DND-41 (cell line): ENCODE measurements around the gene TSHR.

Source experiments
- ATAC-seq: fragments of 200-7000 bp; cut with Tn5 transposase; 3 replicates; pipeline ENCODE4 v1.9.1; 2021; ENCODE audit warnings: low read depth; ENCODE audit not compliant: insufficient read depth
- DNase-seq: peaks from one replicate; pipeline ENCODE4 v3.0.0-alpha.2; 2020
- H2AFZ ChIP-seq: 2 replicates; pipeline ENCODE4 v1.6.0; 2012; ENCODE audit warnings: low read depth, low read length
- H3K27ac ChIP-seq: 2 replicates; pipeline ENCODE4 v1.5.1; 2012; ENCODE audit warnings: low read length, inconsistent platforms
- H3K27me3 ChIP-seq: fragments of 200-600 bp; sonication (generic); 2 replicates; pipeline ENCODE4 v1.6.0; 2012; ENCODE audit warnings: low read length, mild to moderate bottlenecking, inconsistent platforms; ENCODE audit not compliant: insufficient read depth, poor library complexity
- H3K36me3 ChIP-seq: 2 replicates; pipeline ENCODE4 v1.5.1; 2012; ENCODE audit warnings: low read length, inconsistent platforms; ENCODE audit not compliant: insufficient read depth
- H3K4me1 ChIP-seq: 2 replicates; pipeline ENCODE4 v1.5.1; 2012; ENCODE audit warnings: mild to moderate bottlenecking, low read length; ENCODE audit not compliant: insufficient read depth
- H3K4me2 ChIP-seq: 2 replicates; pipeline ENCODE4 v1.6.0; 2012; ENCODE audit warnings: mild to moderate bottlenecking, moderate library complexity, low read length, inconsistent platforms; ENCODE audit not compliant: insufficient read depth
- H3K4me3 ChIP-seq, 2 experiments: fragments of 200-600 bp in 1 of 2; shearing (Covaris generic) in 1 of 2; 2 replicates each; pipeline ENCODE4 v1.5.1; 2012 to 2016; ENCODE audit warnings: inconsistent platforms in 2 of 2, low read length in 2 of 2, mild to moderate bottlenecking in 2 of 2, low read depth in 1 of 2, moderate library complexity in 1 of 2
- H3K79me2 ChIP-seq: 2 replicates; pipeline ENCODE4 v1.6.0; 2012; ENCODE audit warnings: low read length, inconsistent platforms; ENCODE audit not compliant: insufficient read depth
- H3K9ac ChIP-seq: 2 replicates; pipeline ENCODE4 v1.6.0; 2012; ENCODE audit warnings: low read depth, mild to moderate bottlenecking, inconsistent platforms, low read length, moderate library complexity
- H3K9me3 ChIP-seq: 2 replicates; pipeline ENCODE4 v1.5.1; 2012; ENCODE audit warnings: low read length, moderate library complexity, mild to moderate bottlenecking, inconsistent platforms; ENCODE audit not compliant: insufficient read depth, severe bottlenecking
- H4K20me1 ChIP-seq: 2 replicates; pipeline ENCODE4 v1.6.0; 2012; ENCODE audit warnings: low read length; ENCODE audit not compliant: insufficient read depth
- EZH2 ChIP-seq: IDR thresholded peaks from 3 replicates; pipeline ENCODE4 v1.6.1; 2012; ENCODE audit warnings: borderline replicate concordance, low read depth, mild to moderate bottlenecking, moderate library complexity, low read length, inconsistent platforms; ENCODE audit not compliant: severe bottlenecking
- TF ChIP-seq, protein P1 (sequence below): IDR thresholded peaks from 2 replicates; pipeline ENCODE4 v1.5.1; 2012; ENCODE audit warnings: borderline replicate concordance, low read length, moderate library complexity, mild to moderate bottlenecking; ENCODE audit not compliant: poor library complexity, severe bottlenecking; ENCODE audit errors: extremely low read depth

Gene TSHR

DNA sequence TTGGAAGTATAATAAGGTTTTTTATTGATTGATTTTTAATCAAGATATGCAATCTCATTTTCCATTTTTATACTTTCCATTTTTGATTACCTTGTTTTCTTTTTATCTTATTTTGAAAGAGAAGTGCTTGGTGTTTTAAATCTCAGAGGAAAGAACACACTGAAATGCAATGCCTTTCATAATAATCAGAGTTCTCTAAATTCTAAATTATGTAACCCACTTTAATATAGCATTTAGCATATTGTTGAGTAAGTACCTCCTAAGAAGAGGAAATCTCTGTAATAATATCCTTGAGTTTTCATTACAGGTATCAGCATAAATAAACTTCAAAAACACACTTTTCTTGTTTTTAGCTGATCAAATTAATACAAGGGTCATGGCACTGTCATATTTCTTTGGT is 168.4 kb downstream of the TSHR start:
- Histone ChIP-seq H3K4me1 (no peaks in the 10 kb centered on the region), H3K27me3 (no peaks in the 10 kb centered on the region), H3K36me3 (peaks cover 11% of the 10 kb centered on the region), H3K79me2 (no peaks in the 10 kb centered on the region), H2AFZ (no peak overlapping the region), H3K4me3 (no peak overlapping the region), H3K9me3 (no peaks in the 10 kb centered on the region), H3K4me2 (no peak overlapping the region), H3K9ac (no peak overlapping the region), H4K20me1 (no peaks in the 10 kb centered on the region), H3K27ac (no peak overlapping the region)
- DNase-seq (no peak), ATAC-seq (no peak)
- TF ChIP-seq, protein P1, sequence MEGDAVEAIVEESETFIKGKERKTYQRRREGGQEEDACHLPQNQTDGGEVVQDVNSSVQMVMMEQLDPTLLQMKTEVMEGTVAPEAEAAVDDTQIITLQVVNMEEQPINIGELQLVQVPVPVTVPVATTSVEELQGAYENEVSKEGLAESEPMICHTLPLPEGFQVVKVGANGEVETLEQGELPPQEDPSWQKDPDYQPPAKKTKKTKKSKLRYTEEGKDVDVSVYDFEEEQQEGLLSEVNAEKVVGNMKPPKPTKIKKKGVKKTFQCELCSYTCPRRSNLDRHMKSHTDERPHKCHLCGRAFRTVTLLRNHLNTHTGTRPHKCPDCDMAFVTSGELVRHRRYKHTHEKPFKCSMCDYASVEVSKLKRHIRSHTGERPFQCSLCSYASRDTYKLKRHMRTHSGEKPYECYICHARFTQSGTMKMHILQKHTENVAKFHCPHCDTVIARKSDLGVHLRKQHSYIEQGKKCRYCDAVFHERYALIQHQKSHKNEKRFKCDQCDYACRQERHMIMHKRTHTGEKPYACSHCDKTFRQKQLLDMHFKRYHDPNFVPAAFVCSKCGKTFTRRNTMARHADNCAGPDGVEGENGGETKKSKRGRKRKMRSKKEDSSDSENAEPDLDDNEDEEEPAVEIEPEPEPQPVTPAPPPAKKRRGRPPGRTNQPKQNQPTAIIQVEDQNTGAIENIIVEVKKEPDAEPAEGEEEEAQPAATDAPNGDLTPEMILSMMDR: no peak
- TF ChIP-seq EZH2: no peak

DNA sequence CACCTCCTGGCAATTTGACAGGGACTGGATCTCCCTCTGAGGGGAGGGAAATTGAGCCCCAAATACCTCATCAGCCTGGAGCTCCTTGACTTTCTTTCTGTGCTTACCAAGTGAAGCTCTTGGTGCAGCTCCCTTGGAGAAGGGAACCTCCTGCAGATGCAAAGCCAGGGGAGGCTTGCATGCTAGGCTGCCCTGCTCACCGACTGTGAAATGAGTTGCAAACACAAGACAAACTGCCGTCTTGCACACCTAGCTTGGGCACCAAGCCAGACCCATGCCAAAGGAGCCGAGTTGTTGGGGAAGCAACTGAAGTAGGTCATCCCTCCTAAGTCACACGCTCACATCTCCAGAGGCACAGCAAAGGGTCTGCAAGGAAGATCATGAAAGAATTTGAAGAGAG is 170.1 kb downstream of the TSHR start:
- Histone ChIP-seq H3K27me3 (no peaks in the 10 kb centered on the region), H3K9me3 (no peaks in the 10 kb centered on the region), H3K27ac (no peak overlapping the region), H3K9ac (no peak overlapping the region), H4K20me1 (no peaks in the 10 kb centered on the region), H3K4me2 (no peak overlapping the region), H3K79me2 (no peaks in the 10 kb centered on the region), H3K4me1 (no peaks in the 10 kb centered on the region), H2AFZ (no peak overlapping the region), H3K4me3 (no peak overlapping the region), H3K36me3 (peaks cover 11% of the 10 kb centered on the region)
- ATAC-seq (no peak), DNase-seq (no peak)
- TF ChIP-seq EZH2: no peak
- TF ChIP-seq, protein P1: no peak

DNA sequence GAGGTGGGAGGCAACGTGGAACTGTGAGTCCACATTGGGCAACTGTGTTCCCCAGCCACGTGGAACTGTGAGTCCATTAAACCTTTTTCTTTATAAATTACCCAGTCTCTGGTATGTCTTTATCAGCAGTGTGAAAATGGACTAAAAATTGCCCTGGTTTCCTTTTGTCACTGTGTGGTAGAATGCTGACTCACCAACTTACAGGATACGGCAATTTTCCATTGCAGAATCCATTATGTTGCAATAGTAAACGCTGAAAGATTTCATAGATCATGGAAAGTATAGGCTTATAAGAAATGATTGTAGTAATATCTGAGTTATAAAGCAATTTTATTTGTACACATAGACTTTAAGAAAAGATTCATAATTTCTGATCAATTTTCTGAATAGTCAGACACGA is 172.4 kb downstream of the TSHR start:
- TF ChIP-seq EZH2: no peak
- no peak overlapping the region for H3K27ac ChIP-seq
- no peaks in the 10 kb centered on the region for H3K9me3 ChIP-seq
- no peak overlapping the region for H3K4me3 ChIP-seq
- no peaks in the 10 kb centered on the region for H4K20me1 ChIP-seq
- H2AFZ ChIP-seq: no peak overlapping the region
- DNase-seq: no peak
- no peak overlapping the region for H3K4me2 ChIP-seq
- ATAC-seq: no peak
- H3K36me3 ChIP-seq: peaks cover 11% of the 10 kb centered on the region
- H3K9ac ChIP-seq: no peak overlapping the region
- H3K4me1 ChIP-seq: no peaks in the 10 kb centered on the region
- H3K79me2 ChIP-seq: no peaks in the 10 kb centered on the region
- H3K27me3 ChIP-seq: no peaks in the 10 kb centered on the region

DNA sequence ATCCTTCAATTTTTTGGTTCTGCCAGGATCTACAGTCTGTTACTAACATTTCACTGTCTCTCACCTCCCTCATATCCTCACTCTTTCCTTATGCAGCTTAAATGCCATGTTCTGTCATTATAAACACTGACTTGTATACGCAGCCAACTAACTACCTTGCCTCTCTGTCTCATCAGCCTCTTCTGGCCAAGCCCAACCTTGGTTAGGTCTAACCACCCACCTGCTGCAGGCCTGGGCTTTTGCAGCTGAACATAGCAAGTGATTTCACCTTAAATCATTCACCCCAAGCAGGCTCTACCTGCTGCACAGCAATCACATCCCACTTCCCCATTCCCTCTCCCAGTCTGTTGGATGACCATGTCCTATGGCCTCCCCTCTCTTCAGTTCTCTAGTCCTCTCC is 173.8 kb downstream of the TSHR start:
- ATAC-seq: no peak; the same call in 2 of the 3 replicates
- no peaks in the 10 kb centered on the region for H4K20me1 ChIP-seq

More for the DNA sequence above, 173.8 kb downstream of the TSHR start:
- Histone ChIP-seq H3K27ac (no peak overlapping the region), H3K27me3 (no peaks in the 10 kb centered on the region), H3K4me2 (no peak overlapping the region), H3K79me2 (no peaks in the 10 kb centered on the region), H2AFZ (no peak overlapping the region), H3K4me3 (no peak overlapping the region), H3K9ac (no peak overlapping the region), H3K4me1 (no peaks in the 10 kb centered on the region), H3K36me3 (peaks cover 11% of the 10 kb centered on the region), H3K9me3 (peaks cover under 1% of the 10 kb centered on the region)
- TF ChIP-seq, protein P1: no peak
- TF ChIP-seq EZH2: no peak
- DNase-seq: no peak
